OCI-M2 (cell line): ENCODE data around the gene ST6GALNAC5.
"Not testable (repeated sequence)": the region's sequence is repeated elsewhere in the genome, so short reads cannot be mapped to it uniquely, and the experiment has no call there.

Experiments
- DNase-seq: peaks from one replicate; lab custom pipeline; 2025; ENCODE audit not compliant: unreplicated experiment; lab: John Stamatoyannopoulos, UW

The ST6GALNAC5 gene

GRCh38 chr1:76867342-76868130 lies at the start of gene ST6GALNAC5:
TSS of gene ST6GALNAC5 (plus strand) at chr1:76867480.
- DNase-seq: no peak

- DNase-seq: no peak
Measured at GRCh38 chr1:76820028-76820427, 47.3 kb upstream of the ST6GALNAC5 start.

GRCh38 chr1:76822961-76823360 lies 44.3 kb upstream of the ST6GALNAC5 start:
- DNase-seq: not testable (repeated sequence)

DNA sequence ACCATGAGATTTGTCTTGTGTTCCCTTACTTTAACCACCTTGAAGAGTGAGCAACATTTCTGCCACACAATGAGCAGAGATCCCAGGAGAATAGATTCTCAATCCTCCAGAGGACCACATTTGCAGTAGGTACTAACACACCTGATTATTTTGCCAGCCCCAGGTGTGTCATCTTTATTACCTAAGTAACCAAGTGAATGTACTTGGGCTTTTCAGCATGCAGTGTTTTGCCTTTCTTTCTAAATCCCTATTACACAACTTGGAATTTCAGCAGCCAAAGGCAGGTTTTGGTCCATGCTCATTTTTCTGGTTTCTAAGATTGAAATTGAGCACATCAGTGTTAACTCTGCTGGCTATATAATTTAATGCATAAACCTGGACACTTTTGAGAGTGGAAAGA lies 43.2 kb upstream of the ST6GALNAC5 start:
- DNase-seq: no peak

GRCh38 chr1:76826072-76826845 lies 41.0 kb upstream of the ST6GALNAC5 start:
- no peak for DNase-seq

- no peak for DNase-seq
Measured at GRCh38 chr1:76827066-76827465, 40.2 kb upstream of the ST6GALNAC5 start.

DNA sequence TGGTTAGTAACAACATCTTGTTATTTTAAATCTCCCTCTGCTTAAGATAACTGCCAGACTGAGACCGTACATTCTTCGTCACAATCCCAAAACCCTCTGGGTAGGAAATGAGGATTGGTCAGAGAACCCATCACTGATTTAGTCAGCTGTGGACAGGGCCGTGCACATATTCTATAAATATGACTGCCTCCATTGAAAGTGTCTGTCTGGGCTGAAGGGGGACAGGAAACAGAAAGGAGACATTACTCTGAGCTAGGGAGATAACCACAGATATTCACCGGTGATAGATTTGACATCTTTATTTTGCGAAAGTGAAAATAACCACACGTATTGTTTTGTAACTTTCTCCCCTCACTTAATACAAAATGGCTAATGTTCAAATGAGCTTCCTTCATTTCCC lies 36.9 kb upstream of the ST6GALNAC5 start:
- DNase-seq: no peak

- no peak for DNase-seq
Measured at GRCh38 chr1:76832521-76832920, 34.8 kb upstream of the ST6GALNAC5 start.

GRCh38 chr1:76833151-76833550 lies 34.1 kb upstream of the ST6GALNAC5 start:
- no peak for DNase-seq

DNA sequence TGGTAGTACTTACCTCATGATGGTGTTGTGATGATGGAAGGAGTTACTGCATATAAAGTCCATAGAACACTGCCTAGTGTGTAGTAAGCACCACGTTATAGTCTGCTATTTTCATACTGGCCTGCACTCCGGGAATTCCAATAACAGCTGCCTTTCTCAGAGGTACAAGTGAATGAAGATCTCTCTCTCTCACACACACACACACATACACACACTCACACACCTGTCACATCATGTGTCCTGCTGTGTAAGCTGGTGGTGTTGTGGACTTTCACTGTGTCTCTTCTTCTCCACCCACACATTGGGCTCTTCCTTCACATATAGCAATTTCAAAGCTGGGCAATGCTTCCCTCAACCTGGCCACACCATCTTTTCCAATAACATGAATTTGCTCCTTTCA lies 33.4 kb upstream of the ST6GALNAC5 start:
- DNase-seq: no peak

DNA sequence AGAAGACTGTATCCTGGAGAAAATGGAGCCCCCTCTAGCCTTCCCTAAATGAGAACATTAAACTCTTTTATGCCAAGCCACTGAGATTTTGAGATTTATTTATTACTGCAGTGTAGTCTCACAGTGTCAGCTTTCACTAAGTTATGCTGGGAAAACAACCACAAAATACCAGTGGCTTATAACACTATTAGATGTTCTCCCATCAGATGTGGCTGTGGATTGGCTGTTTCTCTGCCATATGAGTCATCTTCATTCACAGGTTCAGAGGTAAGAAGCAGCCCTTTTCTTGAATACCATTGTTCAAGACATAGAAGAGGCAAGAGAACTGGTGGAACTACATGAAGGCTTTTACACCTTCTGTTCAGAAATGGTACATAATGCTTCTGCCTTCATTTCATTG lies 32.1 kb upstream of the ST6GALNAC5 start:
- no peak for DNase-seq

DNA sequence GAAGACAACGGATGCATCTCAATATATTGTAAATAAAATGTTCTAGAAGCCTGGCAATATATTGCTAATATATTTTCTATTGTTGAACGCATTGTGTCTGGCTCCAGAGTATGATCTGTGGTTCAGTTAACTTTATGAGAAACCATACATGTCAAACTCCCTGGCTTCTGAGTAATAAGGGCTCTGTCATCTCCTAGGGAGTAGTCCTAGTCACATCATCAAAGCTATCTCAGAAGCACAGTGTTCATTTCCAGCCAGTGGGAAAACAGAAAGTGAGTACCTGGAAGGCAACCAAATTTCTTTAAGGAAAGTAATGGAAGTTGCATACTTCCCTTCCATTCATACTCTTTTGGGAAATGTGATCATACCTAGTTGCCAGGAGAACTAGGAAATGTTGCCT lies 27.0 kb upstream of the ST6GALNAC5 start:
- no peak for DNase-seq

GRCh38 chr1:76841460-76841859 lies 25.8 kb upstream of the ST6GALNAC5 start:
- DNase-seq: no peak

DNA sequence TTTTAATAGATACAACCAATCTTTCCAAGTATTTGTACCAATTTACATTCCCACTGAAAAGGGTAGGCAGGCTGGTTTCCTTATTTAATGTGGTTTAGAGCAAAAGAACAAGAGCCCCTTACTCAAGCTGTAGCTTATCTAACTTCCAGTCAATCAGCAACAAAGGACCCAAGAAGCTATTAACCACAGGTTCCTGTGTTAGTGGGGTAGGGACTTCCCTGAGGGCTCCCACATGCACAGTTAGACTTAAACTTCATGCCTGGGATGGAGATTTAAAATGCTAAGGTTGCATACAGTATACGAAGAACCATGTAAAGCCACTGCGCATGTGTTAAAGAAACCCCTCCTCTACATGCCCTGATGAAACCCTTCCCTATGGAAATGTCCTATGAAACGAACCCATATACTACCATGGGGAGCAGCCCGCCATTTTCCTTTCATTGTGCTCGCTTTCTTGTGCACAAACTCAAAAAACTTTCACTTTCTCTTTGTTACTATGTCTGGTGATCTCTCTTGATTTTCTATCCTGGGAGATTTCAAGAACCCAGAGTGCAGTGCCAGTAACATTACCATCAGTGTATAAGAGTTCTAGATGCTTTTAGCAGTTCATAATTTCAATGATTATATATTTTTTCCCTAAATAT lies 23.3 kb upstream of the ST6GALNAC5 start:
- DNase-seq: no peak

GRCh38 chr1:76854255-76854654 lies 13.0 kb upstream of the ST6GALNAC5 start:
- DNase-seq: no peak

DNA sequence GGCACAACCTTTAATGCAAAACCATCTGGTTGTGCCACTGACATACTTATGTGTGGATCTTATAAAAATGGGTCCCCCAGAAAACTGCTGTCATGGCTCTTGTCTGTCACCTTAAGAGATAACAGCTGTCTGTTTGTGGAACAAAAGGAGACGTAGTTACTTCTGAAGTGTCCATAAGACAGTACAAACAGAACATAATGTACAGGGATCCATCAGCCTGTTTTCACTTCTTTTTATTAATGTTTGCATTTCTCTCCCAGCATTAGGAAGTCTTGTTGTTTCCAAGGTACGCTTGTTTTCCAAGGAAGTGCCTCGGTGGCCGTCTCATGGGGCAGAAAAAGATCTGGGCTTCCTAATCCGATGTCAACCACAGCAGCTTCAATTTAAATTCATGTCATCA lies 11.2 kb upstream of the ST6GALNAC5 start:
- DNase-seq: no peak

GRCh38 chr1:76857138-76857537 lies 10.1 kb upstream of the ST6GALNAC5 start:
- DNase-seq: no peak

DNA sequence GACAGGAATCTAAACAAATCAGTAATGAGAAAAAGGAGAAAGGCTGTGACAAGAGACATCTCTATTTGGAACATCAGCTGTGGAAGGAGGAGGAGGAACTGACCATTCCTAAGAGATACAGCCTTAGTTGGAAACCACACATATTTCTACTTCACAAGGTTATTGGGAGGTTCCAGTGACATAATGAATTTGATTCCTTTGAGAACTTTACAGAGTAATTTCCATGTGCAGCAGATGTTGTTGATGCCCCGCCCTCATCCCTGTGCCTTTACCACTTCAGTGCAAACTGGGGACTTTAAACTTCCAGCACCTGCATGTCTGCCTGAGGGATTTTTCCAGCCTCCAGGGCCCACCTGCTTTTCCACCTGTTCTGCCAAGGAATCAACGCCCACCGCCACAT lies 9.3 kb upstream of the ST6GALNAC5 start:
- no peak for DNase-seq

- no peak for DNase-seq
Measured at GRCh38 chr1:76861149-76861548, 6.1 kb upstream of the ST6GALNAC5 start.

DNA sequence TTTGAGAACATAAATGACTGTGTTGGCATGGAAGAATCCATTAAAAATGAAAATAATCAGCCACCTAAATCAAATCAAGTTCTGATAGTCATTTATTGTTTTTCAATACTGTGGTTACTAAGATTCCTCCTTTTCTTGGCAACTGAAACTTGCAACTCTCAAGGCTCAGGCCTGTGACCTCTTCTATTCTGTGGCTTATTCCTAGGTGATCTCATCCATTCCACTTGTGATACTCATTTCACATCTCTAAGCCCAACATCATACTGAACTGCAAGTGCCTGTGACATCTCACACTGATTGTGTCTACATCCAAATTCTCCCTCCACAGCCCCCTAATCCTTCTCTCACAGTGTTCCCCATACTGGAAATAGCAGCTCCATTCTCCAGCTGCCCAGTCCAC lies 4.8 kb upstream of the ST6GALNAC5 start:
- DNase-seq: no peak

DNA sequence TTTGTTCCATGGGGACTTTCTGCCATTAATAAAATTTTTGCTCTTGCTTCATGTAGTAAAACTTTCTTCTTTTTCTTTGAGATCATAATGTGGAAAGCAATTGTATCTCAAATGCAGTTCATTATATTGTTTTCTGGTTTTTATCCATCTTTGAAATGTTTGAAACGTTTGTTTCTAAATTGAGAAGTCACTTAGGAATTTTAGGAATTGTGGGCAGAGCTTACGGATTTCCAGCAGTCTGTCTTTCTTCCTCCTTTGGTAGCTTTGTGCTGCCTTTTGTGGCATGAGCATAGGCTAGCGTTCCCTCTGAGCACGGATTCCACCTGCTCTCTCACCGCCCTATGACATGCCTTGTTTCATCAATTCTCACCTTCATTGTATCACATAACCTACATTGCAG lies 2.9 kb upstream of the ST6GALNAC5 start:
- DNase-seq: no peak

GRCh38 chr1:76865696-76866286 lies 1.5 kb upstream of the ST6GALNAC5 start:
- no peak for DNase-seq
